Suppressor macrophage treated with lipopolysaccharide for 4 hours (primary cell): ENCODE measurements around the gene MAML3.
A peak's percentile ranks its signal among the peaks of the same experiment; 100 is the strongest.

Source experiments
- DNase-seq: peaks from one replicate; pipeline ENCODE4 v3.0.0-alpha.2; 2020

Gene MAML3

GRCh38 chr4:139889901-139890300, 264.1 kb downstream of the MAML3 start:
- DNase-seq, result no peak

GRCh38 chr4:139889264-139889663, 264.7 kb downstream of the MAML3 start:
- DNase-seq, result peak; percentile 35

- no peak for DNase-seq
Measured at GRCh38 chr4:139887962-139888735, 265.8 kb downstream of the MAML3 start.

DNA sequence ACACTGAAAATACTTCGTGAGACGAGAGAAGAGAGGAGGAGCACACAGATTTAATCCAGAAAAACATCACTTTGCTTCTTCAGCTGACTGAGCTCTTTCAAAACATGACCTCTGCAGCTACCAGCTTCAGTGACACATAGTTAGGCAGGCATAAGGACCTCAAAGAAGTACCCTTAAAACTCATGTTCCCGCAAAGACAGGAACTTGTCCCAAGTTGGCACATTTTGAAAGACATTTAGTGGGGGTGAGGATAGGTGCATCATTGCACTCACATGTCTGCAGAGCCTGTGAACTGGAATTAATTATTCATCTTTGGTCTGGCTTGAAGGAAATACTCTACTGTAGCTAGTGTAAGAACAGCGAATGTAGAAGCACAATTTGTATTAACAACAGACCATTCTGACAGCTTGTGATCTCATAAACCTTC, 266.6 kb downstream of the MAML3 start:
- DNase-seq, result peak; percentile 62

DNA sequence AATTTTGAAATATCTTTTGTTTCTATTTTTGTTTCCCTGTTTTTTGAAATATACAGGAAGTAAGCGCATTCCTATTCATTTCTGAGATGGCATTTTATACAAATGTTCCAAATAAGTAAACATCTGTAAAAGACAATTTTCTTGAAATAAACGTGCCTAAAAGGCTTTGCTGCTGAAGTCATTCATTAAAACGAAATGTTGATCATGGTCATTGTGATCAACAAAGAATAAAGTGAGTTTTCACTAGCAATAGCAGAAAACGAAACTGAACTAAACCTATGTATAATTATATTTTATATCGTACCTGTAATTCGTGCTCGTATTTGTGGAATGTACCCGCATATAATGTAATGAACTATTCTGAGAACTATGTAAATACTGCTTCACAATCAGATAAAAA, 267.2 kb downstream of the MAML3 start:
- DNase-seq, result no peak

GRCh38 chr4:139884438-139884837, 269.5 kb downstream of the MAML3 start:
- DNase-seq, result no peak

DNA sequence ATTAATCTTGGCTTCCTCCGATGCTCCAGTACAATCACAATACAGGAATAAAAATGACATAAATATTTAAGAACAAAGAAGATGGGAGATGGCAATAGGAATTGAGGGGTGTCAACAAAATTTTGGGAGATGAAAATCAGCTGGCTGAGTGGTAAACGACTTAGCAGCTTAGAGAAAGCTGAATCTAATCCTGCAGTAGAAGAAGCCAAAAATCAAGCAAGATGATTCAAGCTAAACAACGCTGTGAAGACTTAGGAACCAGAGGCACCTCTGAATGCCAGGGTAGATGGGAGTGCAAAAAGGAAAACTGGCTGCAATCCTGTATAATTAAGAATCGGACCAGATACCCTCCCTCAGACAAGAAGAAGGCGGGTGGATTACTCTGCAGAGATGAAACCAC, 273.1 kb downstream of the MAML3 start:
- DNase-seq, result no peak

GRCh38 chr4:139878050-139878449, 275.9 kb downstream of the MAML3 start:
- DNase-seq, result no peak

GRCh38 chr4:139876337-139876941, 277.5 kb downstream of the MAML3 start:
- no peak for DNase-seq

DNA sequence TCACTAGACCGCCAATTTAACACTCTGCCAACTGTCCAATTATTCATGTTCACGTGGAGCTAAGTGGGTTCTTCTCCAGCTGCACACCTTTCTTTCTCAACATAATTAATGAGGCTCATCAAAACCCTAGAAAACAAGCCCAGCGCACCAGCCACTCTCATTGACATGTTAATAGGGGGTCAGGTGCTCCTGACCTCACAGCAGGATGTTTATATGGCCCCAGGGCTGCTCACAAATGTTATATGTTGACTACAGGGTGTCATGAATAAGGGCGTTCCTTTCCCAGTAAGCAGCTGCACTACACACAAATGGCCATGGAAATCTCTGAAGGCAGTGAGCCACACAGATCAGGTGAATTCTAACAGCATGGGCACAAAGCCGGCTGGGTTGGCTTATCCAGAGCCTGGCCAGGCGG, 278.6 kb downstream of the MAML3 start:
- no peak for DNase-seq

- peak; percentile 63 for DNase-seq
Measured at GRCh38 chr4:139873111-139873860, 280.7 kb downstream of the MAML3 start.

- DNase-seq, result peak; percentile 92
Measured at GRCh38 chr4:139872274-139872673, 281.7 kb downstream of the MAML3 start.

- no peak for DNase-seq
Measured at GRCh38 chr4:139869810-139870209, 284.2 kb downstream of the MAML3 start.

- no peak for DNase-seq
Measured at GRCh38 chr4:139866276-139866962, 287.6 kb downstream of the MAML3 start.

DNA sequence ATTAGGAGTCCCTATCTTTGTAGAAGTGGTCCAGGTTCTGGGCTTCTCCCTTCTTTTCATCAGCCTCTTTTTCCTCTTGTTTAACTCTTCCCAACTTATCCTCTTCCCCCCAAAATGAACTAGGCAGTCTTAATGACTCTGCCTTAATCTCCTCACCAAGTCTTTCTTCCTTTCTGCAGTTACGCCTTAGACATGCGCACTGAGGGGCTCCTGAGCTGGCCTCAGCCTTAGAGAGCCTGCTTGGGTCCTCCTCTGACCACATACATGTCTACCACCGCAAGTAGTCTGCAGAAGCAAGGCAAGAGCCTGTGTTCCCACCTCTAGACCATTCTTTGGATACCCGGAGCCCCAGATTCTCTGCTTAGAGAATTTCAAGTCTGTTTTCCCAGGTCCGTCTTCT, 288.4 kb downstream of the MAML3 start:
- DNase-seq, result no peak

DNA sequence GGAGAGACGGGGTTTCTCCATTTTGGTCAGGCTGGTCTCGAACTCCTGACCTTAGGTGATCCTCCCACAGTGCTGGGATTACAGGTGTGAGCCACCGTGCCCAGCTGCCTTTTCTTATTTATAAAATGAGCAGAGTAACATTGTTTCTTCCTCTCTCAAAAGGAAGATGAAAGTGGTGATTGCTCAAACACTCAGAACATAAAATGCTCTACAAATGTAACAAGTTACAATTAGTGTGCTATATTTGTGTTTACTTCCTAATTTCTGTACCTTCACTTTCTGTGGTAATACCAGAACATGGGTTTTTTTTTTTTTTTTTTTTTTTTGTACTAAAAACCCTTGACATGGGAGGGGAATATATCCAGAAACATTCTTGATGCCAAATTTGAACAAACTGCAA, 290.5 kb downstream of the MAML3 start:
- peak; percentile 48 for DNase-seq

DNA sequence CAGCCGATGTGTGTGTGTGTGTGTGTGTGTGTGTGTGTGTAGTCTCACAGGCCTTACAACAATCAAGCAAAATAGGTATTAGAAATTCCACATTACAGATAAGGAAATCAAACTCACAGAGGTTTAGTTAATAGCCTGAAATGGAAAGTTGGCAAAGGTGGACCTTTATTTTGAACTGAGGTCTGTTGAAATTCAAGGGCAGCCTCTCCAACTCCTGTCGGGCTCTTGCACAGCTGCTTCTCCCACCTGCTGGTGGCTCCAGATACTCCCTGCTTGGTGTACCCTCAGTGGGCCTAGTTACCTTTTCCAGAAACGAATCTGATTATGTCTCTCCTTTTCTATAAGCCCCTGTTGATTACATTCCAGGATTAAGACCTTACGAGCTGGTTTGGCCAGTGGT, 292.5 kb downstream of the MAML3 start:
- no peak for DNase-seq

DNA sequence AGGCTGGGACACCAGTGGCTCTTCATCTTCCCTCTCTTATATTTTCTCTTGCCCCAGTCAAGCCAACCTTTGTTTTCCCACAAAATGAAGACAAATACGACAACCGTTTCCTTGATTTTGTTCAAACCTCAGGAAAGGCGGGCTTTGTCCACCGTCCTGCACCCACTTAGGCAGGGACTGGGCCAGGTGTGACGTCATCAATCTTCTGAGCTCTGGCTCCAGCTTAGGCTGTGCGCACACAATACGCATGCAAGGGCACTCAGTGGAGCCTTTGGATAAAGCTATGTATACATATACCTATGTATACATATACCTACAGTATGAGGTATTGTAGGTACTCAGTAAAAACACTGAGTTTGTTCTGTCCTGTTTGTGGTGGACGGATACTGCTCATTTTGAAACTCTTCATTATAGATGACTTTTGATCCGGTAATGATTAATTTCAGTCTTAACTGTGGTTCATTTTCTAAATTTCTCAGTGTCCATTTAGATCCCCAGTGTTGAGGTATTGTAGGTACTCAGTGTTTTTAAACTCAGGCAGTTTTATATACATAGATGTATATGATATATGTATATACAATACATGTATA, 293.5 kb downstream of the MAML3 start:
- DNase-seq, result no peak

- DNase-seq, result no peak
Measured at GRCh38 chr4:139859876-139860275, 294.1 kb downstream of the MAML3 start.

- DNase-seq, result no peak
Measured at GRCh38 chr4:139858436-139859205, 295.4 kb downstream of the MAML3 start.

GRCh38 chr4:139857977-139858376, 296.0 kb downstream of the MAML3 start:
- no peak for DNase-seq

- no peak for DNase-seq
Measured at GRCh38 chr4:139857021-139857420, 297.0 kb downstream of the MAML3 start.
